22Rv1 (cell line): ENCODE data around the gene DBN1.

Experiments
- ZFX ChIP-seq: fragments of 450-650 bp; IDR thresholded peaks from 2 replicates; pipeline ENCODE4 v1.6.1; 2017; ENCODE audit warnings: antibody characterized with exemption, borderline replicate concordance
- TF ChIP-seq, protein P1 (sequence below): fragments of 450-650 bp; IDR thresholded peaks from 2 replicates; pipeline ENCODE4 v1.5.1; 2017; ENCODE audit warnings: mild to moderate bottlenecking

DNA sequence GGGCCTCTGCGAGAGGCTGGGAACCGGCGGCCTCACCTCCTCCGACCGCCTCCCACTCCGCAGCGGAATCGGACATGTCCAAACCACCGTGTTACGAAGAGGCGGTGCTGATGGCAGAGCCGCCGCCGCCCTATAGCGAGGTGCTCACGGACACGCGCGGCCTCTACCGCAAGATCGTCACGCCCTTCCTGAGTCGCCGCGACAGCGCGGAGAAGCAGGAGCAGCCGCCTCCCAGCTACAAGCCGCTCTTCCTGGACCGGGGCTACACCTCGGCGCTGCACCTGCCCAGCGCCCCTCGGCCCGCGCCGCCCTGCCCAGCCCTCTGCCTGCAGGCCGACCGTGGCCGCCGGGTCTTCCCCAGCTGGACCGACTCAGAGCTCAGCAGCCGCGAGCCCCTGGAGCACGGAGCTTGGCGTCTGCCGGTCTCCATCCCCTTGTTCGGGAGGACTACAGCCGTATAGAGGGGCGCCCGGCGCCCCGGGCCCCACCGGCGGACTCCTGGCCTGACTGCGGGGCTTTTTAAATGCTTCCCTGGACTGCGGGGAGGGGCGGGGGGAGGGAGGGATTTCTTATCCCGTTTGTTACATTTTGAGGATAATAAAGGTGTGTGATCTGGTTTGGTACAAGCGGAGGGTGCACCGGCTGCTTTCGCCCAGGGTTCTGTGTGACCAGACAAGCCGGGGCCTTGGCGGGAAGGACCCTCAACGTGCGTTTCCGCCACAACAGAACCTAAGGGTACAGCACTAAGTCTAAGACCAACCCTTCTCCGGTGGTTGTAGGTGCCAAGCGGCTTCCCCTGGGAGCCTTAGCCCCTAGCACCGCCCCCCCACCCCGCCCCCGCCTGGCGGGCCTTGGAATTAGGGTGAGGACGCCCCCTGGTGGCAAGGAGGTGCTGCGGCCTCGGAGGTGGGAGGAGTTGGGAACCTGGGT lies 17.5 kb downstream of the DBN1 start:
- TF ChIP-seq, protein P1, sequence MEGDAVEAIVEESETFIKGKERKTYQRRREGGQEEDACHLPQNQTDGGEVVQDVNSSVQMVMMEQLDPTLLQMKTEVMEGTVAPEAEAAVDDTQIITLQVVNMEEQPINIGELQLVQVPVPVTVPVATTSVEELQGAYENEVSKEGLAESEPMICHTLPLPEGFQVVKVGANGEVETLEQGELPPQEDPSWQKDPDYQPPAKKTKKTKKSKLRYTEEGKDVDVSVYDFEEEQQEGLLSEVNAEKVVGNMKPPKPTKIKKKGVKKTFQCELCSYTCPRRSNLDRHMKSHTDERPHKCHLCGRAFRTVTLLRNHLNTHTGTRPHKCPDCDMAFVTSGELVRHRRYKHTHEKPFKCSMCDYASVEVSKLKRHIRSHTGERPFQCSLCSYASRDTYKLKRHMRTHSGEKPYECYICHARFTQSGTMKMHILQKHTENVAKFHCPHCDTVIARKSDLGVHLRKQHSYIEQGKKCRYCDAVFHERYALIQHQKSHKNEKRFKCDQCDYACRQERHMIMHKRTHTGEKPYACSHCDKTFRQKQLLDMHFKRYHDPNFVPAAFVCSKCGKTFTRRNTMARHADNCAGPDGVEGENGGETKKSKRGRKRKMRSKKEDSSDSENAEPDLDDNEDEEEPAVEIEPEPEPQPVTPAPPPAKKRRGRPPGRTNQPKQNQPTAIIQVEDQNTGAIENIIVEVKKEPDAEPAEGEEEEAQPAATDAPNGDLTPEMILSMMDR, result peak; percentile 92
- no peak for TF ChIP-seq ZFX
